ENCODE measurements around the gene TECTA.
"Not testable (repeated sequence)": the region's sequence is repeated elsewhere in the genome, so short reads cannot be mapped to it uniquely, and the experiment has no call there.

Gene TECTA

GRCh38 chr11:121091492-121092152 is 9.4 kb upstream of the TECTA start:
- no peak for DNase-seq

- DNase-seq, result no peak
These were observed 5.5 kb upstream of the TECTA start for GRCh38 chr11:121095561-121095960.

- DNase-seq, result no peak
These were observed 1.7 kb upstream of the TECTA start for GRCh38 chr11:121099364-121099763.

- DNase-seq, result no peak
These were observed 1.2 kb upstream of the TECTA start for GRCh38 chr11:121099885-121100284.

- DNase-seq, result no peak
These were observed 3.3 kb downstream of the TECTA start for GRCh38 chr11:121104312-121104762.

- DNase-seq, result no peak
These were observed 4.0 kb downstream of the TECTA start for GRCh38 chr11:121105063-121105480.

- DNase-seq, result no peak
These were observed 4.6 kb downstream of the TECTA start for GRCh38 chr11:121105481-121106195.

GRCh38 chr11:121106812-121107211 is 5.8 kb downstream of the TECTA start:
- DNase-seq, result no peak

- no peak for DNase-seq
These were observed 7.4 kb downstream of the TECTA start for GRCh38 chr11:121108413-121108812.

- DNase-seq, result no peak
These were observed 8.4 kb downstream of the TECTA start for GRCh38 chr11:121109471-121109870.

- no peak for DNase-seq
These were observed 9.0 kb downstream of the TECTA start for GRCh38 chr11:121109916-121110586.

- no peak for DNase-seq
These were observed 10.1 kb downstream of the TECTA start for GRCh38 chr11:121110871-121111724.

- no peak for DNase-seq
These were observed 11.7 kb downstream of the TECTA start for GRCh38 chr11:121112498-121113455.

GRCh38 chr11:121113611-121114010 is 12.6 kb downstream of the TECTA start:
- DNase-seq, result no peak

- not testable (repeated sequence) for DNase-seq
These were observed 14.0 kb downstream of the TECTA start for GRCh38 chr11:121115024-121115423.

- no peak for DNase-seq
These were observed 16.7 kb downstream of the TECTA start for GRCh38 chr11:121117788-121118187.

GRCh38 chr11:121119440-121119839 is 18.4 kb downstream of the TECTA start:
- no peak for DNase-seq

- no peak for DNase-seq
These were observed 21.3 kb downstream of the TECTA start for GRCh38 chr11:121122328-121122727.

GRCh38 chr11:121123496-121124069 is 22.5 kb downstream of the TECTA start:
- no peak for DNase-seq

- DNase-seq, result no peak
These were observed 26.8 kb downstream of the TECTA start for GRCh38 chr11:121127809-121128208.
